ENCODE data around the gene NLRP7.
"Not testable (repeated sequence)": the region's sequence is repeated elsewhere in the genome, so short reads cannot be mapped to it uniquely, and the experiment has no call there.

Gene NLRP7

GRCh38 chr19:54896036-54896435, 51.3 kb downstream of the NLRP7 start:
- TF ChIP-seq CTCF (IDR thresholded peaks at IDR 0.05) (no peak), ZFX (IDR thresholded peaks at IDR 0.05; ENCODE audit: borderline replicate concordance) (no peak)
- H3K27ac ChIP-seq, result no peak overlapping the region

GRCh38 chr19:54894106-54894505, 53.2 kb downstream of the NLRP7 start:
- not testable (repeated sequence) for H3K27ac ChIP-seq

- no peak overlapping the region for H3K27ac ChIP-seq
- no peak for TF ChIP-seq ZFX (IDR thresholded peaks at IDR 0.05; ENCODE audit: borderline replicate concordance)
- TF ChIP-seq CTCF (IDR thresholded peaks at IDR 0.05), result no peak
Observed at GRCh38 chr19:54893406-54893805, 53.9 kb downstream of the NLRP7 start.

GRCh38 chr19:54889566-54889965, 57.8 kb downstream of the NLRP7 start:
- no peak overlapping the region for H3K27ac ChIP-seq
- no peak for TF ChIP-seq CTCF (IDR thresholded peaks at IDR 0.05)
- no peak for TF ChIP-seq ZFX (IDR thresholded peaks at IDR 0.05; ENCODE audit: borderline replicate concordance)

GRCh38 chr19:54888239-54888638, 59.1 kb downstream of the NLRP7 start:
- TF ChIP-seq CTCF (IDR thresholded peaks at IDR 0.05) (no peak), ZFX (IDR thresholded peaks at IDR 0.05; ENCODE audit: borderline replicate concordance) (no peak)
- H3K27ac ChIP-seq, result no peak overlapping the region

GRCh38 chr19:54883228-54883627, 64.1 kb downstream of the NLRP7 start:
- no peak for TF ChIP-seq ZFX (IDR thresholded peaks at IDR 0.05; ENCODE audit: borderline replicate concordance)
- TF ChIP-seq CTCF (IDR thresholded peaks at IDR 0.05), result no peak

GRCh38 chr19:54882758-54883157, 64.6 kb downstream of the NLRP7 start:
- H3K27ac ChIP-seq, result no peak overlapping the region
- TF ChIP-seq ZFX (IDR thresholded peaks at IDR 0.05; ENCODE audit: borderline replicate concordance) (no peak), CTCF (IDR thresholded peaks at IDR 0.05) (peak; percentile 13; the same call in 1 of the 2 replicates)

More at GRCh38 chr19:54883228-54883627, 64.1 kb downstream of the NLRP7 start:
- no peak overlapping the region for H3K27ac ChIP-seq

GRCh38 chr19:54881884-54882283, 65.4 kb downstream of the NLRP7 start:
- TF ChIP-seq CTCF (IDR thresholded peaks at IDR 0.05), result no peak
- TF ChIP-seq ZFX (IDR thresholded peaks at IDR 0.05; ENCODE audit: borderline replicate concordance), result no peak
- H3K27ac ChIP-seq, result no peak overlapping the region

Data from 22Rv1 (cell line).